H9 (cell line): ENCODE results near the gene KIRREL3. TPM values are rescaled to one million over a fixed set of nuclear protein-coding genes. Genes with fewer than 3 reads are reported as not detected.

Experiments
- DNase-seq: peaks from one replicate; pipeline ENCODE4 v3.0.0-alpha.2; 2017
- H2AFZ ChIP-seq: one replicate; pipeline ENCODE4 v1.6.1; 2013; ENCODE audit warnings: mild to moderate bottlenecking, low read length, control low read depth, moderate library complexity
- H2AK5ac ChIP-seq: 2 replicates; pipeline ENCODE4 v1.6.1; 2013; ENCODE audit warnings: low read length, control low read depth, mixed read lengths; ENCODE audit not compliant: insufficient read length
- H2BK120ac ChIP-seq: one replicate; pipeline ENCODE4 v1.6.1; 2013; ENCODE audit warnings: low read depth, mild to moderate bottlenecking, low read length, control low read depth, inconsistent platforms; ENCODE audit not compliant: poor library complexity, severe bottlenecking
- H2BK12ac ChIP-seq: 2 replicates; pipeline ENCODE4 v1.6.1; 2013; ENCODE audit warnings: low read length, control low read depth, mixed read lengths, low read depth; ENCODE audit not compliant: insufficient read length
- H2BK15ac ChIP-seq: 2 replicates; pipeline ENCODE4 v1.6.1; 2013; ENCODE audit warnings: low read depth, low read length, control low read depth
- H2BK20ac ChIP-seq: one replicate; pipeline ENCODE4 v1.6.1; 2013; ENCODE audit warnings: low read depth, mild to moderate bottlenecking, low read length, control low read depth, inconsistent platforms; ENCODE audit not compliant: poor library complexity, severe bottlenecking
- H2BK5ac ChIP-seq: 2 replicates; pipeline ENCODE4 v1.6.1; 2013; ENCODE audit warnings: low read length, control low read depth, mixed read lengths; ENCODE audit not compliant: insufficient read length
- H3K14ac ChIP-seq: 2 replicates; pipeline ENCODE4 v1.6.1; 2013; ENCODE audit warnings: low read length, control low read depth; ENCODE audit not compliant: insufficient read depth
- H3K18ac ChIP-seq: 2 replicates; pipeline ENCODE4 v1.6.1; 2013; ENCODE audit warnings: low read depth, mild to moderate bottlenecking, mixed read lengths, low read length, control low read depth; ENCODE audit not compliant: insufficient read length
- H3K23ac ChIP-seq: 2 replicates; pipeline ENCODE4 v1.6.1; 2013; ENCODE audit warnings: low read length, control low read depth, mixed read lengths, low read depth; ENCODE audit not compliant: insufficient read length
- H3K23me2 ChIP-seq: 2 replicates; pipeline ENCODE4 v1.6.1; 2013; ENCODE audit warnings: low read depth, mild to moderate bottlenecking, mixed read lengths, low read length, control low read depth; ENCODE audit not compliant: insufficient read length, poor library complexity, severe bottlenecking
- H3K27ac ChIP-seq: 2 replicates; pipeline ENCODE4 v1.5.1; 2013; ENCODE audit warnings: low read length, control low read depth, mixed read lengths, low read depth; ENCODE audit not compliant: insufficient read length
- H3K27me3 ChIP-seq: 2 replicates; pipeline ENCODE4 v1.6.1; 2013; ENCODE audit warnings: low read length, control low read depth, inconsistent platforms; ENCODE audit not compliant: insufficient read depth
- H3K4ac ChIP-seq: 2 replicates; pipeline ENCODE4 v1.6.1; 2013; ENCODE audit warnings: low read depth, mild to moderate bottlenecking, control low read depth, inconsistent platforms, low read length, moderate library complexity
- H3K4me1 ChIP-seq: 2 replicates; pipeline ENCODE4 v1.6.1; 2013; ENCODE audit warnings: low read length, control low read depth, inconsistent platforms; ENCODE audit not compliant: insufficient read depth
- H3K4me2 ChIP-seq: 2 replicates; pipeline ENCODE4 v1.6.1; 2013; ENCODE audit warnings: low read length, control low read depth, mixed read lengths; ENCODE audit not compliant: insufficient read length, insufficient read depth
- H3K56ac ChIP-seq: 2 replicates; pipeline ENCODE4 v1.6.1; 2013; ENCODE audit warnings: low read depth, mild to moderate bottlenecking, mixed read lengths, low read length, control low read depth; ENCODE audit not compliant: insufficient read length
- H3K79me1 ChIP-seq: 2 replicates; pipeline ENCODE4 v1.6.1; 2013; ENCODE audit warnings: low read depth, mild to moderate bottlenecking, moderate library complexity, low read length, control low read depth, inconsistent platforms; ENCODE audit not compliant: insufficient read depth, poor library complexity, severe bottlenecking
- H3K79me2 ChIP-seq: 2 replicates; pipeline ENCODE4 v1.6.1; 2013; ENCODE audit warnings: low read length, control low read depth, inconsistent platforms; ENCODE audit not compliant: insufficient read depth
- H3K9ac ChIP-seq: 2 replicates; pipeline ENCODE4 v1.6.1; 2013; ENCODE audit warnings: low read length, control low read depth, mixed read lengths; ENCODE audit not compliant: insufficient read length; ENCODE audit errors: extremely low read depth
- H3K9me3 ChIP-seq: one replicate; pipeline ENCODE4 v1.6.1; 2013; ENCODE audit warnings: low read depth, low read length, inconsistent platforms; ENCODE audit not compliant: control insufficient read depth
- H3T11ph ChIP-seq: one replicate; pipeline ENCODE4 v1.6.1; 2013; ENCODE audit warnings: mild to moderate bottlenecking, low read length, control low read depth, inconsistent platforms
- H4K20me1 ChIP-seq: one replicate; pipeline ENCODE4 v1.6.1; 2013; ENCODE audit not compliant: control insufficient read depth, insufficient read length, insufficient read depth
- H4K5ac ChIP-seq: 2 replicates; pipeline ENCODE4 v1.6.1; 2013; ENCODE audit warnings: low read depth, mild to moderate bottlenecking, mixed read lengths, low read length, control low read depth; ENCODE audit not compliant: insufficient read length
- H4K8ac ChIP-seq: replicated peaks from 2 replicates; pipeline ENCODE4 v1.6.1; 2013; ENCODE audit warnings: low read length, control low read depth, mixed read lengths, low read depth; ENCODE audit not compliant: insufficient read length
- H4K91ac ChIP-seq: 2 replicates; pipeline ENCODE4 v1.6.1; 2013; ENCODE audit warnings: low read depth, mild to moderate bottlenecking, moderate library complexity, mixed read lengths, low read length, control low read depth; ENCODE audit not compliant: insufficient read length
- H3K27ac Mint-ChIP-seq, 3 experiments: 2 replicates in 2 of 3; 3 replicates in 1 of 3; pipeline ENCODE4 v1.8.0; 2020 to 2021; ENCODE audit warnings: mixed read lengths in 3 of 3, mild to moderate bottlenecking in 1 of 3, moderate library complexity in 1 of 3
- H3K27me3 Mint-ChIP-seq: 2 replicates; pipeline ENCODE4 v1.8.0; 2021; ENCODE audit warnings: low read depth, mild to moderate bottlenecking, moderate library complexity, mixed read lengths
- H3K36me3 Mint-ChIP-seq, 3 experiments: 2 replicates in 2 of 3; 3 replicates in 1 of 3; pipeline ENCODE4 v1.8.0; 2020 to 2021; ENCODE audit warnings: low read depth in 3 of 3, mixed read lengths in 3 of 3; ENCODE audit not compliant: insufficient read depth in 1 of 3
- H3K4me1 Mint-ChIP-seq, 2 experiments: 2 replicates each; pipeline ENCODE4 v1.8.0; 2020; ENCODE audit warnings: mixed read lengths in 2 of 2
- H3K4me3 Mint-ChIP-seq, 2 experiments: 2 replicates in 1 of 2; 3 replicates in 1 of 2; pipeline ENCODE4 v1.8.0; 2020 to 2021; ENCODE audit warnings: mild to moderate bottlenecking in 2 of 2, mixed read lengths in 2 of 2, moderate library complexity in 1 of 2
- H3K9me3 Mint-ChIP-seq, 2 experiments: 2 replicates in 1 of 2; 3 replicates in 1 of 2; pipeline ENCODE4 v1.8.0; 2020; ENCODE audit warnings: mild to moderate bottlenecking in 2 of 2, mixed read lengths in 2 of 2, moderate library complexity in 1 of 2
- CTCF ChIP-seq: fragments of 200-600 bp; sonication (generic); conservative IDR thresholded peaks from 3 replicates; pipeline ENCODE4 v1.8.0; 2021; ENCODE audit warnings: antibody characterized with exemption, mild to moderate bottlenecking
- WGBS: extraction: QIAGEN DNeasy Blood & Tissue Kit; methylation state at CpG from one replicate; pipeline ENCODE4 v1.1.7; 2013; ENCODE audit warnings: missing lambda C conversion rate, low lambda C conversion rate, mixed read lengths; ENCODE audit not compliant: insufficient read length; ENCODE audit errors: extremely low coverage; 5-methylcytosine and 5-hydroxymethylcytosine counted together
- total RNA-seq: library from RNA; stranded (reverse); gene quantifications from 2 replicates; pipeline ENCODE4 v1.2.1, GENCODE V29; 2021

Gene KIRREL3
- total RNA-seq, 1 experiment from 2014 or later: 0.17 TPM

- H2BK20ac ChIP-seq: no peak overlapping the region
- H3K4me3 Mint-ChIP-seq: no peak overlapping the region
- no peak overlapping the region for H3K27ac Mint-ChIP-seq
- no peaks in the 10 kb centered on the region for H3K79me1 ChIP-seq
- no peak overlapping the region for H3K27ac ChIP-seq
- no peaks in the 10 kb centered on the region for H3K9me3 ChIP-seq
- no peak overlapping the region for H3K9ac ChIP-seq
- H4K5ac ChIP-seq: no peak overlapping the region
- no peaks in the 10 kb centered on the region for H3K4me1 Mint-ChIP-seq
- DNase-seq: no peak
- TF ChIP-seq CTCF: no peak
- no peak overlapping the region for H2BK5ac ChIP-seq
- H3K56ac ChIP-seq: no peak overlapping the region
- no peak overlapping the region for H2BK12ac ChIP-seq
- no CpG with 5 or more reads among the region's 5 CpGs for WGBS
- no peak overlapping the region for H2BK15ac ChIP-seq
- H3K4me1 ChIP-seq: no peaks in the 10 kb centered on the region
- H2BK120ac ChIP-seq: no peak overlapping the region
- no peaks in the 10 kb centered on the region for H3K36me3 Mint-ChIP-seq
- H2AK5ac ChIP-seq: no peak overlapping the region
- no peak overlapping the region for H4K91ac ChIP-seq
- H3K4me2 ChIP-seq: no peak overlapping the region
- no peak overlapping the region for H3T11ph ChIP-seq
- no peaks in the 10 kb centered on the region for H4K20me1 ChIP-seq
- no peaks in the 10 kb centered on the region for H3K9me3 Mint-ChIP-seq
- H3K27me3 ChIP-seq: no peaks in the 10 kb centered on the region
- no peaks in the 10 kb centered on the region for H3K23me2 ChIP-seq
- H3K4ac ChIP-seq: no peak overlapping the region
- no peaks in the 10 kb centered on the region for H3K79me2 ChIP-seq
- H3K23ac ChIP-seq: no peak overlapping the region
- H4K8ac ChIP-seq: no peak overlapping the region
- no peak overlapping the region for H2AFZ ChIP-seq
- peaks cover 15% of the 10 kb centered on the region for H3K27me3 Mint-ChIP-seq
- no peak overlapping the region for H3K14ac ChIP-seq
- H3K18ac ChIP-seq: no peak overlapping the region
These were observed 275.5 kb downstream of the KIRREL3 start for GRCh38 chr11:126725043-126725442.
